Stomach (tissue), 4 donors: ENCODE results near the gene SCAMP4.
"Not testable (repeated sequence)": the region's sequence is repeated elsewhere in the genome, so short reads cannot be mapped to it uniquely, and the experiment has no call there.

Experiments used
- POLR2AphosphoS5 ChIP-seq, 3 donors: sonication (generic); formaldehyde crosslinking; IDR thresholded peaks; one replicate each; pipeline ENCODE4 v1.6.1; 2016; ENCODE audit warnings: antibody characterized with exemption in 3 of 3
- TF ChIP-seq, protein P1 (sequence below), 7 experiments: fragments of 450-650 bp in 4 of 7; fragments of 200-600 bp in 3 of 7; sonication (generic) in 3 of 7; IDR thresholded peaks; one replicate each; pipeline ENCODE4 v1.5.1; 2016 to 2019; ENCODE audit warnings: antibody characterized with exemption in 7 of 7, control low read depth in 2 of 7, mild to moderate bottlenecking in 1 of 7

- TF ChIP-seq, protein P1, sequence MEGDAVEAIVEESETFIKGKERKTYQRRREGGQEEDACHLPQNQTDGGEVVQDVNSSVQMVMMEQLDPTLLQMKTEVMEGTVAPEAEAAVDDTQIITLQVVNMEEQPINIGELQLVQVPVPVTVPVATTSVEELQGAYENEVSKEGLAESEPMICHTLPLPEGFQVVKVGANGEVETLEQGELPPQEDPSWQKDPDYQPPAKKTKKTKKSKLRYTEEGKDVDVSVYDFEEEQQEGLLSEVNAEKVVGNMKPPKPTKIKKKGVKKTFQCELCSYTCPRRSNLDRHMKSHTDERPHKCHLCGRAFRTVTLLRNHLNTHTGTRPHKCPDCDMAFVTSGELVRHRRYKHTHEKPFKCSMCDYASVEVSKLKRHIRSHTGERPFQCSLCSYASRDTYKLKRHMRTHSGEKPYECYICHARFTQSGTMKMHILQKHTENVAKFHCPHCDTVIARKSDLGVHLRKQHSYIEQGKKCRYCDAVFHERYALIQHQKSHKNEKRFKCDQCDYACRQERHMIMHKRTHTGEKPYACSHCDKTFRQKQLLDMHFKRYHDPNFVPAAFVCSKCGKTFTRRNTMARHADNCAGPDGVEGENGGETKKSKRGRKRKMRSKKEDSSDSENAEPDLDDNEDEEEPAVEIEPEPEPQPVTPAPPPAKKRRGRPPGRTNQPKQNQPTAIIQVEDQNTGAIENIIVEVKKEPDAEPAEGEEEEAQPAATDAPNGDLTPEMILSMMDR (IDR thresholded peaks at IDR 0.05): not testable (repeated sequence)
- TF ChIP-seq POLR2AphosphoS5 (IDR thresholded peaks at IDR 0.05): not testable (repeated sequence)
Observed at GRCh38 chr19:1886360-1886759, 18.8 kb upstream of the SCAMP4 start.
